Fibroblast of lung (primary cell): ENCODE results near the gene COX4I2.
"Not testable (repeated sequence)": the region's sequence is repeated elsewhere in the genome, so short reads cannot be mapped to it uniquely, and the experiment has no call there.

Source experiments
- CTCF ChIP-seq, 2 donors: IDR thresholded peaks in 1 of 2; conservative IDR thresholded peaks in 1 of 2; 1 replicate in 1 of 2; 2 replicates in 1 of 2; pipeline ENCODE4 v1.5.1; 2011 to 2012; ENCODE audit warnings: low read length in 2 of 2, control low read depth in 1 of 2, inconsistent platforms in 1 of 2, low read depth in 1 of 2, mild to moderate bottlenecking in 1 of 2
- EZH2 ChIP-seq: IDR thresholded peaks from 2 replicates; pipeline ENCODE4 v1.5.1; 2012; ENCODE audit warnings: low read length, control low read depth, mild to moderate bottlenecking; ENCODE audit errors: missing control alignments

GRCh38 chr20:31628057-31628456, 9.7 kb upstream of the COX4I2 start:
- not testable (repeated sequence) for TF ChIP-seq CTCF (conservative IDR thresholded peaks at IDR 0.05 in 1 of 2, IDR thresholded peaks at IDR 0.05 in 1 of 2; ENCODE audit: low read depth in 1 of 2, low read length in 2 of 2); EZH2
